Activated CD4-positive, CD25-positive, alpha-beta regulatory T cell (primary cell): ENCODE data around the gene XKR7.

Experiments used
- DNase-seq, 4 experiments: peaks; one replicate each; lab custom pipeline; 2025; lab: John Stamatoyannopoulos, UW

XKR7 gene

GRCh38 chr20:31979713-31980426 lies 11.9 kb downstream of the XKR7 start:
- no peak for DNase-seq

GRCh38 chr20:31981784-31982183 lies 13.8 kb downstream of the XKR7 start:
- DNase-seq: no peak

DNA sequence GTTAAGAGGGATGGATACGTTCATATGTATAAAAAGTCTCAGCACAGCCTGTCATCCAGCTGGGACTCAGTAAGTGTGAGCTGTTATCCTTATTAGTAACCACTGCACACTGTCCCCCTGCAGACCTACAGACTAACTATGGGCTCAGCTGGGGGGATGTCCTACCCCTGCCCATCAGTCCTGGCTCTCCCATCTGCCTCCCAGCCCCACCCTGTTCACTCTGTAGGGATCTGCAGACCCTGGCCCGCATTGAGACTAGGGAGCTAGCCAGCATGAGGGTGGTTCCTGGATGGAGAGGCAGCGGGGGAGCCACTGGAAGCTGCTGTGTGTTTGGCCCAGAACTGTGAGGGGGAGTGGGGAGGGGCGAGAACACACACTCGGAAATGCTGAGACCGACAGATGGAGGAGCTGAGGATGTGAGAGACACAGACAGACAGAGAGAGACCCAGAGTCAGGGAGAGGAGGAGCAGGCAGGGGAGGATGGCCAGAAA lies 17.1 kb downstream of the XKR7 start:
- DNase-seq: no peak

GRCh38 chr20:31987744-31988143 lies 19.8 kb downstream of the XKR7 start:
- DNase-seq: no peak

GRCh38 chr20:31988430-31989015 lies 20.6 kb downstream of the XKR7 start:
- DNase-seq: no peak

DNA sequence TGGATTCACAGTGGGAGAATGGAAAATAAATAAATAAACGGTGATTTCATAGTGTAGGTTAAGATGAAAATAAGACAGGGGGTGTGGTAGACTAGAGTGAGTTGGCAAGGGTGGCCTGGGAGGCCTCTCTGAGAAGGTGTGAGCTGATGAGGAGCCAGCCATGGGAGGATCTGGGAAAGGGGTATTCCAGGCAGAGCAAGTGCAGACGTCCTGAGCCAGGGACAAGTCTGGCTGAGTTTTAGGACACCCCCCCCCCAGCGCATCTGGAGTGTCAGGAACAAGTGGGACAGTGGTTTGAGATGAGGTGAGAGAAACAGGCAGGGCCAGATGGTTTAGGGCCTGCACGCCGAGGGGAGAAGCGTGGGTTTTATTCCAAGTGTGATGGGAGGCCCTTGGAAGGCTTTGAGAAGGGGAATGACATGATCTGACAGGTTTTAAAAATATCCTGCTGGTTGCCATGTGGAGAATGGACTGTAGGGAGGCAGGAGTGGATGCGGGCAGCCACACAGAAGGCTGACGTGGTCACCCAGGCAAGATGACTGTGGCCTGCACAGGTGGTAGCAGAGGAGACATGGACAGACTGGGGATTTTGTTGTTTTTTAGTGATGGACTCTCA lies 21.2 kb downstream of the XKR7 start:
- DNase-seq: no peak

- DNase-seq: no peak
These were observed 22.8 kb downstream of the XKR7 start for GRCh38 chr20:31990641-31991338.

DNA sequence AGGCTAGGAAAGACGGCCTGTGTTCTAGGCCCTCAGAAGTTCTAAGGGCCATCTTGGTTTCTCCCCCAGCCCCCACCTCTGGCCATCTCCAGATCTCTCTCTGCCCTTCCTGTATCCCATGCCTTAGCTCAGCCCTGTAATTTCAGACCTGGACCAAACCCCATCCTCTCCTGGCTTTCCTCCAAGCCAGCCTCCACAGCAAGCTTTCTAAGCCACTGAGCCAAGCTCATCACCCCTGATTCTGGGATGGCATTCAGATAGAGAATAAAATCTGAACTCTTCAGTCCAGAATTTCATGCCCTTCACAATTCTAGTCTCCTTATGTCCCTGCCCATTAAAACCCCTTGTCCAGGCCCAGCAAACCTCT lies 23.4 kb downstream of the XKR7 start:
- no peak for DNase-seq

- DNase-seq: no peak
These were observed 24.1 kb downstream of the XKR7 start for GRCh38 chr20:31992086-31992485.

DNA sequence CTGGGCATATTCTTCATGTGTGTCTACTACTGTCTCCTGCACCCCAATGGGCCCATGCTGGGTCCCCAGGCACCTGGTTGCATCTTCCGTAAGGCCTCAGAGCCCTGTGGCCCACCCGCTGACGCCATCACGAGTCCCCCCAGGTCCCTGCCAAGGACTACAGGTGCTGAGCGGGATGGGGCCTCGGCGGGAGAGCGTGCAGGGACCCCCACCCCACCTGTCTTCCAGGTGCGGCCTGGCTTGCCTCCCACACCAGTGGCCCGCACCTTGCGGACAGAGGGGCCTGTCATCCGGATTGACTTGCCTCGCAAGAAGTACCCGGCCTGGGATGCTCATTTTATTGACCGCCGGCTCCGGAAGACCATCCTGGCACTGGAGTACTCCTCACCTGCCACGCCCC lies 29.0 kb downstream of the XKR7 start:
- DNase-seq: no peak

GRCh38 chr20:31998246-31998645 lies 30.3 kb downstream of the XKR7 start:
- no peak for DNase-seq

GRCh38 chr20:32003325-32003724 lies 35.4 kb downstream of the XKR7 start:
- DNase-seq: no peak

GRCh38 chr20:32004963-32005362 lies 37.0 kb downstream of the XKR7 start:
- no peak for DNase-seq

- DNase-seq: no peak
These were observed 38.1 kb downstream of the XKR7 start for GRCh38 chr20:32006053-32006452.

DNA sequence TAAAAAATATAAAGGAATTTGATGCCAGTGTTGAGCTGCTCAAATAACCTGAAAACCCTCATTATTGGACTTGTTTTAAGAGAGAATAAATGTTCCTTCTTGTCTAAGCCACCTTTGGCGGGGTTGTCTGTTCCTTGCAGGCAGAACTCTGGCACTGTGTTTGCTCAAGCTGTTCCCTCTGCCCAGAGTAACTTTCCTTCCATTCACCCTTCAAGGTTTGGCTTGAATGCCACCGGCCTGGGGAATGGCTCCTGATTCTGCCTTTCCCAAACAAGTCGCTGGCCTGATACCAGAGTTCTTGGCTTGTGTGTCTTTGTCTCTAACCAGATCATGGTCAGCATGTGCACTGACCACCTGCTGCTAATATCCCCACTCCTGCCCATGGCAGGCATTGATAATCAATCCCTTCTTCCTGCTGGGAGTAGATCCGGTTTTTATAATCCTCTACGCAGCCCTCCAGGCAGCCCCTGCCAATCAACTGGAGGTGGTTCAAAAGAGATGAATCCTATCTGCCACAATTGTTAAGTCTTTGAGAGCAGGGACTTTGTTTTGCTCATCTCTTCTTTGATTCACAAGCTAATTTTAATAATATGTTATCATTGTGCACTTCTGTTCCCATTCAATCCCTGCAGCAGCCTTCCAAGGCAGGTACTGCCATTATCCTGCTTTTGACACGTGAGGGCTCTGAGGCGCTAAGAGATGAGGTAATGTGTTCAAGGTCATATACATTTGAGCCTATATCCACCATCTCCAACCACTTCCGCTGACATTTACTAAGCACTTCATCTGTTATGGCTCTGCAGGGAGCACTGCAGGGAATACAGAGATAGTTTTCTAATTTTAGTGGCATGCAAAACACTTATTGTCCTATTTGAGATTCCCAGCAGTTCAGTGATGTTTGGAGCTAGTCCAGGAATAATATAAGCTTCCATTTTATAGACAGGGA lies 39.2 kb downstream of the XKR7 start:
- DNase-seq: no peak

DNA sequence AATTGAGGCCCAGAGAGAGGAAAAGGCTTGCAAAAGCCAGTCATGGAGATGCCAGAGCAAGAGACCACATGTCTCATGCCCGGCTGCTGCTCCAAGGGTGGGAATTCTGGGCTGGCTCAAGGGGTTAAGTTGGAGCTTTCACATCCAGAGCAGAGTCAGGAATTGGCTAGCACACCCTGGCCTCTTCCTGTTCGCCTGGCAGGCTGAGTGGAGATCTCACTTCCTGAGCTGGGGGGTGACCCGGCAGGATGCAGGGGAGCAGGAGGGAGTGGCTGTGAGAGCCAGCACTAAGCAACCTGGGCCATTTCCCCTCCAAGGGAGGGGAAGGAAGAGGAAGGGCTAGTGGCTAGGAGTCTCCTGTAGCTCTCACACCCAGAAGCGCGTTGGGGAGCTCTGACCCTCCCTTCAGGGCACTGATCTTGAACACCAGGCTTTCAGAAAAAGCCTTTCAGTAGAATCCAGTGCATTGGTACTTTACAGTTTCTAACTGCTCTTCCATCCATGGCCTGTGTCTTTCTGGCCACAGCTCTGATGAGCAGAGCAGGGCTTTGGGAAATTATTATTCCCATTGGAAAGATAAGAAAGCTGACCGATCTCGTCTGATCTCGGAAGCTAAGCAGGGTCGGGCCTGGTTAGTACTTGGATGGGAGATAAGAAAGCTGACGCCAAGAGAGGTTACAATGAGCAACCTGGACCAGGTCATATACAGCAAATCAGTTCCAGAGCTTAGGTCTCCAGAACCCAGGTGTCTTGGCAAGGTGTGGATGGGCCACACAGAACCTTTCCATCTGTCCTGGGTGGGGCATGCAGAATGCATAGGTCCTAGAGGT lies 40.1 kb downstream of the XKR7 start:
- DNase-seq: no peak

- no peak for DNase-seq
These were observed 41.6 kb downstream of the XKR7 start for GRCh38 chr20:32009564-32009963.

DNA sequence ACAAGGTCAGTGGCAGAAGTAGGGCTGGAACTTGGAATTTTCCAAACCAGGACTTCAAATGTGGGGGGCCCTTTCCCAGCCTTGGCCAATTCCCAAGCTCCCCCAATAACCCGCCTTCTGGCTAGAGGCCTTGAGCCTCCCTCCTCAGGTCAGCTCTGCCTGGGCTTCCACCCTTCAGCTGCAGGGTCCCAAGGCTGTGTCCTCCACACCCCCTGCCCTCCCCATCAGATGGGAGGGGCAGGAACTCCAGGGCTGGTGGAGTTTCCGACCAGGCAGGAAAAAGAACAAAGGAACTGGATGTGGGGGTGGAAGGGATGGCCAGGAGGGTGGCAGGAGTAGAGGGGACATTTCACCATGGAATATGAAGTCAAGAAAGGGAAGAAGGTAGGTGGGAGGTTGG lies 42.1 kb downstream of the XKR7 start, which contains the start of gene CCM2L:
Gene CCM2L, plus strand, starts transcription at position 338 of the 400 bp plus-strand sequence. Its CDS starts 17 bp downstream, at position 355.
- DNase-seq: no peak

DNA sequence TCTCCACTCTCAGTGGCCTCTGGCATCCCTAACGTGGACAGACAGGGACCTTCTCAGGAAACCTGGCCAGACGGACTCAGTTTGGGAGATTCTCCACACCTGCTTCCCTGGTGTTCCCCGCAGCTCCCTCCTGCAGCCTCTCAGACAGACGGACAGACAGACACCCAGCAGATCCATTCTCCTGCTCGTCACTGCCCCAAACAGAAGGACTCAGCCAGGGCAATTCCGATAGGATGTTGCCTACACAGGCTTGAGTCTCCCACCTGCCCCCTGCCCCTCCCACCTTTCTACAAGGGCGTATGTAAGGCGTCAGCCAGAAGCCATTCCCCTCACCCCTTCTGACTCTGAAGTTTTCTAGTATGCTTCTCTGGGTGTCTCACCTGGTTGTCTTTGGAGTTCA lies 42.7 kb downstream of the XKR7 start:
- no peak for DNase-seq

GRCh38 chr20:32012159-32012688 lies 44.3 kb downstream of the XKR7 start:
- no peak for DNase-seq
